Fibroblast of the aortic adventitia (primary cell): ENCODE results near the gene LRGUK. TPM values are rescaled to one million over a fixed set of nuclear protein-coding genes. Genes with fewer than 3 reads are reported as not detected.
"Not testable (repeated sequence)": the region's sequence is repeated elsewhere in the genome, so short reads cannot be mapped to it uniquely, and the experiment has no call there.

Experiments used
- DNase-seq: peaks from one replicate; pipeline ENCODE4 v3.0.0-alpha.2; 2010; ENCODE audit warnings: low read depth
- H3K4me3 ChIP-seq: 2 replicates; pipeline ENCODE4 v1.5.1; 2011; ENCODE audit warnings: low read depth, mild to moderate bottlenecking, control low read depth, low read length, moderate library complexity
- total RNA-seq: library from RNA; depleted of rRNA; stranded (reverse); fragments of >200 nt; gene quantifications from 2 replicates; pipeline ENCODE4 v1.2.3, GENCODE V29; 2012; ENCODE audit warnings: low replicate concordance
- TF ChIP-seq, protein P1 (sequence below): IDR thresholded peaks from 2 replicates; pipeline ENCODE4 v1.5.1; 2011; ENCODE audit warnings: mild to moderate bottlenecking, low read length, control low read depth, inconsistent platforms; ENCODE audit not compliant: insufficient read depth

Gene LRGUK
- total RNA-seq, 1 donor: 0.09 TPM

- no peak for DNase-seq
- TF ChIP-seq, protein P1, sequence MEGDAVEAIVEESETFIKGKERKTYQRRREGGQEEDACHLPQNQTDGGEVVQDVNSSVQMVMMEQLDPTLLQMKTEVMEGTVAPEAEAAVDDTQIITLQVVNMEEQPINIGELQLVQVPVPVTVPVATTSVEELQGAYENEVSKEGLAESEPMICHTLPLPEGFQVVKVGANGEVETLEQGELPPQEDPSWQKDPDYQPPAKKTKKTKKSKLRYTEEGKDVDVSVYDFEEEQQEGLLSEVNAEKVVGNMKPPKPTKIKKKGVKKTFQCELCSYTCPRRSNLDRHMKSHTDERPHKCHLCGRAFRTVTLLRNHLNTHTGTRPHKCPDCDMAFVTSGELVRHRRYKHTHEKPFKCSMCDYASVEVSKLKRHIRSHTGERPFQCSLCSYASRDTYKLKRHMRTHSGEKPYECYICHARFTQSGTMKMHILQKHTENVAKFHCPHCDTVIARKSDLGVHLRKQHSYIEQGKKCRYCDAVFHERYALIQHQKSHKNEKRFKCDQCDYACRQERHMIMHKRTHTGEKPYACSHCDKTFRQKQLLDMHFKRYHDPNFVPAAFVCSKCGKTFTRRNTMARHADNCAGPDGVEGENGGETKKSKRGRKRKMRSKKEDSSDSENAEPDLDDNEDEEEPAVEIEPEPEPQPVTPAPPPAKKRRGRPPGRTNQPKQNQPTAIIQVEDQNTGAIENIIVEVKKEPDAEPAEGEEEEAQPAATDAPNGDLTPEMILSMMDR: no peak
- no peak overlapping the region for H3K4me3 ChIP-seq
These were observed 93.1 kb downstream of the LRGUK start for GRCh38 chr7:134220236-134220635.

DNA sequence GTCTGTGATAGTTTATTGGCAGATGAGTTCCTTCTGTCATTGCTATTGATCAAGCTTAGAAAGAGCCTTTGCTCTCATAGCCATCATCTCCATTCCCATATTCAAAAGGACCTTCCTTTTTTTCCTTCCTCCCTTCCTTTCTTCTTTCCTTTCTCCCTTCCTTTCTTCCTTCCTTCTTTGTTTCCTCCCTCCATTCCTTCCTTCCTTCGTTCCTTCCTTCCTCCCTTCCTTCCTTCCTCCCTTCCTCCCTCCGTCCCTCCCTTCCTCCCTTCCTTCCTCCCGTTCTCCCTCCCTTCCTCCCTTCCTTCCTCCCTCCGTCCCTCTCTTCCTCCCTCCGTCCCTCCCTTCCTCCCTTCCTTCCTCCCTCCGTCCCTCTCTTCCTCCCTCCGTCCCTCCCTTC, 104.2 kb downstream of the LRGUK start:
- DNase-seq, H3K4me3 ChIP-seq: not testable (repeated sequence)

DNA sequence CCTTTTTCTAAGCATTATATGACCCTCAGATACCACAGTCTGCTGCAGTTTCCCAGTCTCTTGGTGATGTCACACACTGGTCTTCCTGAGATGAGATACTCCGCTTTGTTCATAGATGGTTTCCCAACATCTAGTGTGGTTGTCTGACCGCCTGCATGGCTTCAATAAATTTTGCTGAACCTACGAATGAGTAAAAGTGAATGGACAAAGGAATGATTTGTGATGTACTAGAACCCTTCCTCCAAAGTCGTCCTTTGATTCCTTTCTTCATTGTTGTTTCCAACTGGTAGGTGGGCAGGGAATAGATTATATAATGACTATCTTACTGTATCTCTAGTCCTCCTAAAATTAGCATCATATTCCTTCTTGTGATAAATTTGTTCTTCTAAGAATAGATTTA, 107.1 kb downstream of the LRGUK start:
- no peak for DNase-seq
- no peak overlapping the region for H3K4me3 ChIP-seq
- TF ChIP-seq, protein P1: no peak

- no peak overlapping the region for H3K4me3 ChIP-seq
- TF ChIP-seq, protein P1: no peak
- no peak for DNase-seq
These were observed 118.1 kb downstream of the LRGUK start for GRCh38 chr7:134245253-134245652.

DNA sequence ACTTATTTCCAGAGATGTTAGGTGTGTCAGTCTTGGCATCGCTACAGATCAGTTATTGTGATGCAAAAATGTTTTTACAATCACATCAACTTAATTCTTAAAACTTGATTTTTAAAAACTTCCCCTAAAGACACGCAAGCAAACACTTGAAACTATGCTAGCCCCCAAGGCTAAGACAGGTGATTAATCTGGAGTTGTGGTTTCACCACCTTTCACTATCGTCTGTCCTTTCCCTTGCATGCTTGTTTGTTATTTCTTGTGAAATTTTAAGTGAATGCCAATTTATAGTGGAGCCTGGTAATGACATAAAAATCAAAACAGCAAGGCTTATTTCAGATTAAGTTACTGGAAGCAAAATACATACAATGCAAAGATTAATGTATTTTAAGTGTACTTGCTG, 119.2 kb downstream of the LRGUK start:
- TF ChIP-seq, protein P1: no peak
- H3K4me3 ChIP-seq: no peak overlapping the region
- no peak for DNase-seq

- no peak overlapping the region for H3K4me3 ChIP-seq
- TF ChIP-seq, protein P1: no peak
- DNase-seq: no peak
These were observed 119.6 kb downstream of the LRGUK start for GRCh38 chr7:134246761-134247160.

DNA sequence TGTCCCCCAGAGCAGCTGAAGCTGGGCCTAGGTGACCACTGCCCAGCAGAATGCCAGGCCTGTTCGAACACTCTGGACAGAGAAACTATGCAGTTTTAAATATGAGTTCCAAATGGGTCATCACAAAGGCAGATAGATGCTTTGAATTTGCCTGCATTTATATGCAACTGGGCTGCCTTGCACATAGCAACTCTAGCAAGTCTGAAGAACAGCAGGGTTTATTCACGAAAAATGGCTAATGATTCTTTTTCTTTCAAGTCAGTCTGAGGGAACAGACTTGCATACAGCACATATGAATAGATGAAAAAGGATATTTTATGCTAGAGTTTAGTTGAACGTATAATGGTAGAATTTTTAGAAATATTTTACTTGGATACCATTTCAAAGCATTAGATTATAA, 121.1 kb downstream of the LRGUK start:
- TF ChIP-seq, protein P1: no peak
- DNase-seq: no peak
- H3K4me3 ChIP-seq: no peak overlapping the region
